Stimulated activated CD4-positive, alpha-beta T cell treated with anti-CD3 and anti-CD28 coated beads, TNF-alpha, amount 100 ng/mL, for 48 hours (primary cell): ENCODE results near the gene NES.

Source experiments
- DNase-seq, 3 donors: peaks; one replicate each; pipeline ENCODE4 v3.0.0-alpha.2; 2020; ENCODE audit warnings: low read depth in 3 of 3

Gene NES

DNA sequence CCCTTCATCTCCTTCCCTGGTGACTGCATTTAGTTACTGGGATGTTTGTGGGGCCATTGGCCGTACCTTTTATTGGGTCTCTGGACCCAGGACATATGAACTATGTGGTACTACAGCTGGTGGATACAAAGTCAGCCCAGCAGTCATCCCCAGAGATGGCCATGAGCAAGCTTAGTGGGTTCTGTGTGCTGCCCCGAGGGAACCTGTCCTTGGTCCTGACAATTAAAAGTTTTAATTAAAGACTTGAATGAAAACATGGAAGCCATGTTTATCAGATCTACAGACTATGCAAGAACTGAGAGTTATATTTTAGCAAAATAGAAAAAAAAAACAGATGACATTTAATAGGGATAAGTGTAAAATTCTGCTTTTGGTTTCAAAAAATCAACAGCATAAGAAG is 2.8 kb upstream of the NES start:
- no peak for DNase-seq

DNA sequence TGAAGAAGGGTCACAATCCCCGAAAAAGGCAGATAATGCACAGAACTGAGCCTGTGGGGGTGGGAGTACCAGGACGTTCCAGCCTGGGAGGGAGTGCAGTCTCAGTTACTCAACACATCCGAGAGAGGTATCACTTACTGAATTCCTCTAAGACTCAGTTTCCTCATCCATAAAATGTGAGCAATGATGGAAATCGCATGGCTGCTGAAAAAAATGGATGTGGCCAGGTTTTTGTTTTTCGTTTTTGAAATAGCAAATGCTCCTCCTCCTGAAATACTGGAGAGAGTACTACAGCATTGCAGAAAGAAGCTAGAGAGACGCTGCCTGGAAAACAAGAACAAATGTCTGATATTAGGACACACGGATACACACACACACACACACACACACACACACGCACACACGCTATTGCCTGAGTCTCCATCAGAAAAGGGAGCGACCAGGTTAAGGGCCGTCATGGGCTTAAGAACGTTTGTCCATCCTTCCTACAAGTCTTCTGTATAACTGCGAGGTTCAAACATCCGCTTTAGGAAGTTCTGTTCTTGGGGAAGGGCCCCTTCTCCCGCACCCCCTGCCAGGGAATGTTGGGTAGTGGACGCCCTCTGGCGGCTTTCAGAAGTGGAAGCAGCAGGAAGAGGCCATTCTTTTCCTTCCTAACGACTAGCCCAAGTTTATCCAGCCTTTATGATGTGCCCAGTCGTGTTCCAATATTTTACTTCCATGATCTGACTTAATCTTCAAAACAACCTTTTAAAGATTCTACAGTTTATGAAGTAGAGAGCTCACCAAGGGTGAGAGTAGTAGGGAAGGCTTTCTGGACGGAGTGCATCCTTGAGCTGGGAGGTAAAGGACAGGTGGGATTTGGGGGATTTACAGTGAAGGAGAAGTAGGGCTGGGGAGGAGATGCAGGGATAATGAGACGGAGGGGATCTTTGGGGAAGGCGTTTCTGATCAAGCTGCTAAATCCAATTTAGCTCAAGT is 699 bp upstream of the NES start:
- no peak for DNase-seq

GRCh38 chr1:156676114-156676819 is 940 bp downstream of the NES start:
- no peak for DNase-seq

DNA sequence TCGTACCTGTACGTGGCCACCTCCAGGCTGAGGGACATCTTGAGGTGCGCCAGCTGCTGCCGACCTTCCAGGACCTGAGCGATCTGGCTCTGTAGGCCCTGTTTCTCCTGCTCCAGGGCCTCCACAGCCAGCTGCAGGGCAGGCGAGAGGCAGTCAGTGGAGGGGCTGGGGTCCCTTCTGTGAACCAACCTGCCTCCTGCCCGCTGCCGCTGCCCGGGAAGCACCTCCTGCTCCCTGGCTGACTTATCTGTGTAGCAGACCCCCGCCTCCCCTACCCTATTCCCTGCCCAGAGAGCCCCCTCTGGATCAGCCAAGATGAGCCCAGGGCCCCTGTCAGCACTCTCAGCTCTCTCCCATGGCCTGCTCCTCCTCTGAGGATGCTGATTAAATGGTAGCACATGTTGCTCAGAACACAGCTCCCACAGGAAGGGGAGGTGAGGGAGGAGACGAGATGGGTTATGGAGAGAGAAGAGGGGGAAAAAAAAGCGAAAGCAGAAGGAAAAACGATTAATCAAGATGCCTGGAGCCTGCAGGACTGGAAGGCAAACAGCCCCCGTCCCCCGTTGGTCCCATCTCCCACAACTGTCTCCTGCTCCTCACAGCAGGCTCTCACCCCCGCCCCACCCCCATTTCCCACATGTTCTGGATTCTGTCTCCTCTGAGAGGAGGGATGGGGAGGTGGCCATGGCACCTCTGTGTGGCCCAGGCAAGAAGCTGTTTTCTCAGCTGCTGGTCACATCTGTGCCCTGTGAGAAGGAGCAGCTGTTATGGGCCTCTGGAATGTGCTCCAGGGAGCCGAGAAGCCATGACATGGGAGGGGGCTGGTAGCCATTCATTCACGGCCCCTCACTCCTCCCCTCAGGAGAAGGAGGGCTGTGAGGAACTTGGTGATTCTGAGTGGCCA is 1.7 kb downstream of the NES start:
- no peak for DNase-seq

DNA sequence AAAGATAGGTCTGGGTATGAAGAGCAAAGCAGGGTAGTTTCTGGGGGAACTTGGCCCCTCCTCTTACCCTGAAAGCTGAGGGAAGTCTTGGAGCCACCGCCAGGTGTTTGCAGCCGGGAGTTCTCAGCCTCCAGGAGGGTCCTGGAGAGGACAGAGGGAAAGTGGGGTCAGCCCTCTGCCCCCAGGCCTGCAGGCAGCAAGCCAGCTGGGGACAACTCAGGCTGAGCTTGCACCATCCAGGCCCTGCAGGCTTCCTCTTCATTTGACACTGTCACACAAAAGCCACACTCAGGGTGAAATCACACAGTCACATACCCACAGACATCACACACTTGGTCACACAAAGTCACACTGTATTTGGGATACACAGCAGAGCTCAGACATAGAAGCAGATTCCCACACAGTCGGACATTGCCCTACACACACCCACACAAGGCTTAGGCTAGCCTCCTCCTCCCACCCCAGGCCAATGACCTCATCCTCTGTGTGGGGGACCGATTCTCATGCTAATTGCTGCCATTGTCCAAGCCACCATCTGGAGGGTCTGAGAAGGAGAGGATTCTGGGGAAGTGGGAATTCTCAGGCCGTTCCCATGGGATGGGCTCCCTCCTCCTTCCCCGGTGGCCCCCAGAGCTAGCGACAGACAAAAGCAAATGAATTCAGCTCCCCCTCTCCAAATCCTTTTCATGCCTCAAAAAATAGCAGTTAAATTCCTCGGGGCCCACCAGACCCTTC is 3.7 kb downstream of the NES start:
- DNase-seq, result no peak

DNA sequence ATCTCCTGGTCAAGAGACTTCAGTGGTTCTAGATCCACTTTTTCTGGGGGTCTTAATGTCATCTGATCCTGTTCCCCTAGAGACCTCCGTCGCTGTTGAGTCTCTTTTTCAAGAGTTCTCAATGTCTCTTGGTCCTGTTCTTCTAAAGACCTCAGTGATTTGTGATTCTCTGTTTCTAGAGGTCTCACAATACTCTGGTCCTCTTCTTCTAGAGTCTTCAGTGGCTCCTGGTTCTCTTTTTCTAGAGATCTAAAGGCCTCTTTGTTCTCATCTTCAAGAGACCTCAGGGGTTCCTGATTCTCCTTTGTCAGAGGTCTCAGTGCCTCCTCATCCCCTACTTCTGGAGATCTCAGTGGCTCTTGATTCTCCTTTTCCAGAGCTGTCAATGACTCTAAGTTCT is 5.4 kb downstream of the NES start:
- no peak for DNase-seq

DNA sequence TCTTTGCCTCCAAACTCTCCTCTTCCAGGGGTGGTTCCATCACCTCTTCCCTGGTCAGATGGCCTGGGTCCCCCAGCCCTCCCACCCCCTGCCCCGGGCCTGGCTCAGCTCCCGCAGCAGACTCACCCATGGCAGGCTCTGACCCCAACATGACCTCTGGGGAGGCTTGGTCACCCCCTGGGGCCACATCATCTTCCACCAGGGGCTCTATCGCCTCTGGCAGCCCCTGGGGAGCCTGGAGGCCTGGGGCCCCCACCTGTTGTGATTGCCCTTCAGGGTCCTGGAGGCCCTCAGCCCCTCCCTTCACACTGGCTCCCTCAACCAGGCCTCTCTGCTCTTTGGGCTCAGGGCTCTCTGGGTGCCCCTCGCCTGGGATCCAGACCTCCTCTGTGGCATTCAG is 6.4 kb downstream of the NES start:
- DNase-seq, result no peak

GRCh38 chr1:156670359-156670758 is 6.8 kb downstream of the NES start:
- no peak for DNase-seq

DNA sequence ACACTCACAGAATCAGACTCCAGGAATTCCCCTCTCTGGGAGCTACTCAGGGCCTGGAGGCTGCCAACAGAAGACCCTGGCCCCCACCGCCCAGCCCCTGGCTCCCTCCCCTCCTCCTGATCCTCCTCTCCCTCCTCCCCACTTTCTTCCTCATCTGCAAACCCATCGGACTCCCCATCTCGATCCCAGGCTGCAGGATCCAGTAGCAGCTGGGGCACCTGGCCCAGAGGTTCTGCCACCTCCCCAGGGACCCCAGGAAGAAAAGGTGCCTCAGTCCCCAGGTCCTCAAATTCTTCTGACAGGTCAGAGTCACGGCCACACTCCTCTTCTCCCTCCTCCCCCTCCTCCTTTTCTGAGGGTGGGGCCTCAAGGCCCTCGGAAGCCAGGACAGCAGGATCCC is 7.4 kb downstream of the NES start:
- DNase-seq, result no peak

DNA sequence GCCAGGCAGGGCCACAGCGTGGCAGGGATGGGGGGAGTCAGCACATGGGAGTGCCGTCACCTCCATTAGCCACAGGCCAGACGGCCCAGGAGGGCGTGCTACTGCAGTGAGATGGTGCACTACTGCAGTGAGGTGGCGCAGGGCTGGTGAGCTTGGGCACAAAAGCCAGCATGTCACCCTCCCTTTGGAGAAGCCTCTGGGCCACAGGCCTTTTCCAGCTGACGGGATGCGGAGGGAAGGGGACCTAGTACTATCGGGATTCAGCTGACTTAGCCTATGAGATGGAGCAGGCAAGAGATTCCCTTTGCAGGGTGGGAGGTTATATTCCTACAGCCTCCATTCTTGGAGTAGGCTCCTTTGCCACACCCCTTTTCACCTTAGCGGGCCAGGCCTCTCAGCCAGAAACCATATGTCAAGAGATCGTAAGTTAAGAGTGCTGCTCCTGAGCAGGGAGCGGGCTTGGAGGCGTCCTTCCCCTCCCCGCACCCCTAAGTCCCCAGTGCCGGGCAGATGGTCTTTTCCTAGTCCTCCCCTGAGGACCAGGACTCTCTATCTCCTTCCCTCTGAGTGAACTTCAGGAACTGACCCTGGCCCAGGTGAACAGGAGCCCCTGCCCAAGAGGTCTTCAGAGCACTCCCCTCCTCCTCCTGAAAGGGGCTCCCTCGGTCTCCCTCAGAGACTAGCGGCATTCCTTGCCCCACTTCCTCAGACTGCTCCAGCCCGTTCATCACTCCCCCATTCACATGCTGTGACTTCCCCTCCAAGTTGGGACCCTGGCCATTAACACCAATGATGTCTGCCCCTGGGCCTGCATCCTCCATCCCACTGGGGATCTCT is 8.2 kb downstream of the NES start:
- DNase-seq, result no peak

DNA sequence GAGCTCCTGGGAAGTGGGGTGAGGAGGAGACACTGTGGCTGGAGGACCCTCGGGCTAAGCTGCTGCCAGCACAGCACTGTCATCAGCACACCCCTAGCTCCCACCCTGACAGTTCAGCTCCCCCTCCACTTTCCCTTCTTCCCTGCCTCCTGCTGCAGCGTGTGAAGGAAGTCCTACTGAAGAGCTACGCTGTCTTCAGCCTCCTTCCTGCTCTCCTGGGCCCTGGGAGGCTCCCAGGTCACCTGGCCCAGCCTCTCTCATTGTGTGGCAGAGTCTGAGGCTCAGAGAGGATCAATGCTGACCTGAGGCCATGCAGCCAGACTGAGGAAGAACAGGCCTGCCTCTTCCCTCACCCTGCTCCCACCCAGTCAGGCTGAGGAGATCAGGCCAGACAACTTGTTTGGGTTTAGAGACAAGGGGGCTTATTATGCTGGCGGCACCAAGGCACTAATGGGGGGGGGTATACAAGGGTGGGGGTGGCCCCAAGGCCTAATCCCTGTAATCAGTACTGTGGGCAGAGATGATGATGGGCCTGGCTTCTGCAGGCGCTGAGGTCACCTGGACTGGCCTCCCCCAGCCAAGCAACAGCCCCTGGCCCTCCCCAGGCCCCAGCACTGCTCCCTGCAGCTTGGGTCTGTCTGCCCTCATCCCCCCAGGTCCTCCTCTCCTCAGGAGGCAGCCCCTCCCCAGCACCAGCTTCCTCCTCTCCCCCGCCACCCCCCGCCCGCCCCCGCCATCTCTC is 9.1 kb downstream of the NES start:
- DNase-seq, result no peak

- no peak for DNase-seq
These were observed 9.6 kb downstream of the NES start for GRCh38 chr1:156667610-156667967.

DNA sequence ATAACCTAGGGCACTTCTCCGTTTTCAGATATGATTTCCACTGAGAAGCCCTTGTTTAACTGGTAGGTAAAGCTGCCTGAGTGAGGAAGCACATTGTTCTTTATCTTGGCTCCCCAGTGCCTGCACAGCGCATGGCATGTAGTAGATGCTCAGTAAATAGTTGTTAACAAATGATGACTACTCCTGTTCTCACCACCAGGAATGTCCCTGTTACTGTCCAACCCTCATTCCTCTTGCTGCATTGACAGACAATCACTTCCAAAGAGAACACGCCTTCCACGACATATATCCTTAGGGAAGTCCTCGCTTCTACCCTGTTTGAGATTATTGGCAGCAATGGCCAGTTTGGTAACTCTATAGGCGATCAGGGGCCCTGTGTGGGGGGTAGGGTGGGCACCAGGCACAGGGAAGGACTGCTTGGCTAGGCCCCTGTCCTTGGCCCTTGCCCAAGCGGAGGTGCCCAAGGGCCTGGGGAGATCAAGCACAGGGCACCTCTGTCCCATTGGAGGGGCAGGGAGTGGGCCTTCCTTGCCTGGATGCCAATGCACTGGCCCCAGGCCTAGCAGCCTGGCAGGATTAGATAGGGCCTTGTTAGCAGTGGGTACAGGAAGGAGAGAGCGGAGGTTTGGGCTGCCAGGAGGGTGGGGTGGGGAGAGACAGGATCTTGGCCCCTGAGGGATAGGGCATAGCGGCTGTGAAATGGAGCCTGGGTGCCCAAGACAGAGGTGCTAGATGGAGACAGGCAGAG is 10.2 kb downstream of the NES start:
- no peak for DNase-seq

DNA sequence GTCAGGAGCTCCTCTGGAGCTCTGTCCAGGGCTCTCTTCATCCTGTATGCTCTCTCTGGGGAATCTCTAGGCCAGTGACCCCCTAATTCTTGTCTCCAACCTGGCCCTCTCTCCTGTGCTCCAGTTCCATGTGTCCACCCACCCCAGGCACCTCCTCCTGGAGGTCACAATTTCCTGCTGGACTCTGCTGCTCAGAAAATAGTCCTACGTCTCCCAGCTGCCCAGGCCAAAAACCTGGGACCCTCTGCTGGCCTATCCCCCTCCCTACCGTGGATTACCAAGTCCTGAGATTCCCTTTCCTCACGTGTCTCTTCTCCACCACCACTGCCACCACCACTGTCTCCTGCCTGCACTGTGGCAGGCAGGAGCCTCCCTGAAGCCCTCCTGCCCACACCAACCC is 11.7 kb downstream of the NES start:
- DNase-seq, result no peak

DNA sequence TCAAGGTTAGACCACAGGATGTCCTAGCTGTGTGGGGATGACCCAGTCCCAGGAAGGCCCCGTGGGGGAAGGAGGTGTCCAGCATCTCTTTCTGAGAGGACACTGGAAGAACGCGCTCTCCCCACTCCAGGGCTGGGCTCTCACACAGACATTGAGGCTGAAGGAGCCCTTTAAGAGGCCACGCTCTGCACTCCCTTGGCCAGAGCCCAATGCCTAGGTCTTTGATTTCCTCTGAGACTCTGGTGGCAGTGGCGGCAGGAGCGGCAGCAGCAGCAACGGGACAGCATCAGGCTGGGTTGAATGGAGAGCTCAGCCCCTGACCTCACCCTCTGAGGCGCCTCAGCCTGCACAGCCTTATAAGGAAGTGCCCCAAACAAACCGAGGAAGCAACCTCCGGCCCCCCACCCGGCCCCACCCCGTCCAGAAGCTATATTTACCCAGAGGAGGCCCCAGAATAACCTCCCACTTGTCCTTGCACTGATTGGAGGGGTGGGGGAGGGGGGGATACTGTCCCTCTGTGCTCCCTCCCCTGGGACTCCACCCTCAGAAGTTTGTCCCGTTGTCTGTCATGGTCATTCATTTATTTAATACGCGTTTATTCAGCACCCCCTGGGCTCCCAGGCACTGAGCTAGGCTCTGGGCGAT is 12.3 kb downstream of the NES start:
- no peak for DNase-seq

DNA sequence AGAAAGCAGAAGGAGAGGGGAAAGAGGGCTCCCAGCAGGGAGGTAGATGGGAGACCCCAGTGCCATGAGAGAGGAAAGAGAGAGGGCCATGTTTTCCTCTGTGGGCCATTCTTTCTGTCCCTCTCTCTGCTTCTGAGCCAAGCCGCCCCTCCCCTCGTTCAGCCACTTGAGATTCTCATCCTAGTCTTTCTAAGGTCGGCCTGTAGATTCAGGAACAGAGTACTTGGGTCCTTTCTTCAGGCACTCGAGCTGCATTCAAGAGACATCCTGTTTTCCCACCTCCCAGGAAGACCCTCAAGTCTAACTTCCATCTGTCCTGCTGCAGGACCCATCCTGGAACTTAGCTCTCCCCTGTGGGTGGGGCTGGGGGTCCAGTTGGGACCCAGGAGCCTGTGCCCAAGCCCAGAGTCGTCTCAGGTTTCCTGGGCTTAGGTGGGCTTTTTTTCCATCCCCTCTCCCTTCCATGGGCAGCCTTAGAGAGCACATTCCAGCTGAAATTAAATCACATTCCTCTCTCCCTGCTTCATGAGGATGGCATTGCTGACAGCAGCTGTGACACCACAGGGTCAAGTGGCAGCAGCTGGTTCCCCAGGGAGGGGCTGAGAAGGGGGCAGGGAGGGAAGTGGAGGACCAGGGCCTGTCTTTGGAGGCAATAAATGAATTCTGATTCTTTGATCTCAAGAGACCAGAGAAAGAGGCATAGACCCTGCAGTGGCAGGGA is 13.0 kb downstream of the NES start:
- no peak for DNase-seq

GRCh38 chr1:156663178-156663577 is 14.0 kb downstream of the NES start:
- DNase-seq, result no peak

GRCh38 chr1:156662800-156663055 is 14.5 kb downstream of the NES start:
- DNase-seq, result no peak
